NCI-H2107 treated with DMSO at 0.1 percent for 48 hours (cell line): ENCODE results near the gene SLC2A9.

ENCODE experiments used
- DNase-seq: peaks from one replicate; lab custom pipeline; 2025; ENCODE audit not compliant: unreplicated experiment; lab: John Stamatoyannopoulos, UW

SLC2A9 gene

GRCh38 chr4:10021653-10022023 is 341 bp upstream of the SLC2A9 start:
- DNase-seq, result no peak

GRCh38 chr4:10020106-10020505 is 1.2 kb downstream of the SLC2A9 start:
- DNase-seq, result no peak

GRCh38 chr4:10019521-10020051 is 1.7 kb downstream of the SLC2A9 start:
- no peak for DNase-seq

- DNase-seq, result peak; percentile 71
These were observed 2.4 kb downstream of the SLC2A9 start for GRCh38 chr4:10018818-10019461.

- DNase-seq, result no peak
These were observed 4.0 kb downstream of the SLC2A9 start for GRCh38 chr4:10017037-10017893.

- DNase-seq, result no peak
These were observed 5.1 kb downstream of the SLC2A9 start for GRCh38 chr4:10016169-10016568.

- DNase-seq, result peak; percentile 44
These were observed 6.0 kb downstream of the SLC2A9 start for GRCh38 chr4:10015140-10015753.

GRCh38 chr4:10013722-10014121 is 7.6 kb downstream of the SLC2A9 start:
- peak; percentile 57 for DNase-seq

GRCh38 chr4:10011885-10012284 is 9.4 kb downstream of the SLC2A9 start:
- DNase-seq, result no peak

- DNase-seq, result no peak
These were observed 10.0 kb downstream of the SLC2A9 start for GRCh38 chr4:10011277-10011676.

- no peak for DNase-seq
These were observed 11.3 kb downstream of the SLC2A9 start for GRCh38 chr4:10009861-10010500.

- no peak for DNase-seq
These were observed 12.7 kb downstream of the SLC2A9 start for GRCh38 chr4:10008609-10009005.

GRCh38 chr4:10007793-10008608 is 13.3 kb downstream of the SLC2A9 start:
- no peak for DNase-seq

GRCh38 chr4:10007436-10007740 is 13.9 kb downstream of the SLC2A9 start:
- no peak for DNase-seq

GRCh38 chr4:10006601-10007435 is 14.5 kb downstream of the SLC2A9 start:
- peak; percentile 43 for DNase-seq

GRCh38 chr4:10006231-10006600 is 15.1 kb downstream of the SLC2A9 start:
- no peak for DNase-seq

- no peak for DNase-seq
These were observed 15.7 kb downstream of the SLC2A9 start for GRCh38 chr4:10005632-10006031.

- DNase-seq, result no peak
These were observed 17.6 kb downstream of the SLC2A9 start for GRCh38 chr4:10003666-10004065.

- no peak for DNase-seq
These were observed 19.0 kb downstream of the SLC2A9 start for GRCh38 chr4:10002278-10002677.

- no peak for DNase-seq
These were observed 19.5 kb downstream of the SLC2A9 start for GRCh38 chr4:10001757-10002156.
